SU-DHL-6 (cell line): ENCODE data around the gene DEGS1.

Source experiments
- EZH2phosphoT487 ChIP-seq: fragments of 200-600 bp; sonication (generic), shearing (Covaris generic); conservative IDR thresholded peaks from 2 replicates; pipeline ENCODE4 v1.6.1; 2018; ENCODE audit warnings: mild to moderate bottlenecking, antibody characterized with exemption, low read length, moderate library complexity, mixed read lengths
- TF ChIP-seq, protein P1 (sequence below): fragments of 200-600 bp; sonication (generic); IDR thresholded peaks from one replicate; pipeline ENCODE4 v1.5.1; 2017; ENCODE audit warnings: antibody characterized with exemption, mild to moderate bottlenecking, low read length, moderate library complexity; ENCODE audit not compliant: insufficient read depth, poor library complexity, severe bottlenecking

DNA sequence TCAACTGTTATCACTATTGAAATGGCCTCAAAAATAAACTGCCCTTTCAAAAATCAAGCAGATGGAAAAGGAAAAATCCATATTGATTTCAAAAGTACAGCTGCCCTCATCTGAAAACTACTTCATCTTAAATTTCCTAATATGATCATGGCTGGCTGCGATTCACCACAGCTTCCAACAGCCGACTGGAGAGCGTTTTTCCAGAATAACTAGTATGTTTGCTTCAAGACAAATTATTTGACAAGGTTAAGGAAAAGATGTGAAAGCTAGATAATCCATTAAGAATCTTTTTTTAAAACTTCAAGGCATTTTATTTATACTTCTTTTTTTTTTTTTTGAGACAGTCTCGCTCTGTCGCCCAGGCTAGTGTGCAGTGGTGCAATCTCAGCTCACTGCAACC, 4.1 kb upstream of the DEGS1 start:
- TF ChIP-seq, protein P1, sequence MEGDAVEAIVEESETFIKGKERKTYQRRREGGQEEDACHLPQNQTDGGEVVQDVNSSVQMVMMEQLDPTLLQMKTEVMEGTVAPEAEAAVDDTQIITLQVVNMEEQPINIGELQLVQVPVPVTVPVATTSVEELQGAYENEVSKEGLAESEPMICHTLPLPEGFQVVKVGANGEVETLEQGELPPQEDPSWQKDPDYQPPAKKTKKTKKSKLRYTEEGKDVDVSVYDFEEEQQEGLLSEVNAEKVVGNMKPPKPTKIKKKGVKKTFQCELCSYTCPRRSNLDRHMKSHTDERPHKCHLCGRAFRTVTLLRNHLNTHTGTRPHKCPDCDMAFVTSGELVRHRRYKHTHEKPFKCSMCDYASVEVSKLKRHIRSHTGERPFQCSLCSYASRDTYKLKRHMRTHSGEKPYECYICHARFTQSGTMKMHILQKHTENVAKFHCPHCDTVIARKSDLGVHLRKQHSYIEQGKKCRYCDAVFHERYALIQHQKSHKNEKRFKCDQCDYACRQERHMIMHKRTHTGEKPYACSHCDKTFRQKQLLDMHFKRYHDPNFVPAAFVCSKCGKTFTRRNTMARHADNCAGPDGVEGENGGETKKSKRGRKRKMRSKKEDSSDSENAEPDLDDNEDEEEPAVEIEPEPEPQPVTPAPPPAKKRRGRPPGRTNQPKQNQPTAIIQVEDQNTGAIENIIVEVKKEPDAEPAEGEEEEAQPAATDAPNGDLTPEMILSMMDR: no peak
- TF ChIP-seq EZH2phosphoT487: no peak
